Measurements from ENCODE around the gene GNG14.
"Not testable (repeated sequence)": the region's sequence is repeated elsewhere in the genome, so short reads cannot be mapped to it uniquely, and the experiment has no call there.

Gene GNG14

GRCh38 chr19:12722566-12723380 lies 35.0 kb downstream of the GNG14 start:
- peak overlapping the region; percentile 92 for H3K27ac ChIP-seq

GRCh38 chr19:12723381-12723640 lies 35.5 kb downstream of the GNG14 start:
- peak overlapping the region; percentile 92 for H3K27ac ChIP-seq
- no peaks in the 10 kb centered on the region for H3K27me3 ChIP-seq (replicated peaks)
- peak overlapping the region; percentile 85 for H3K4me3 ChIP-seq (ENCODE audit: low read depth, low read length)
- peaks cover 14% of the 10 kb centered on the region for H3K36me3 ChIP-seq (replicated peaks)
- in situ Hi-C loops (cut with HindIII; ENCODE audit: low pct_ligation_motif_present, low sequenced_read_pairs) = no loop called here
- DNase-seq = no peak
- TF ChIP-seq CTCF (IDR thresholded peaks at IDR 0.05; ENCODE audit: low read depth, low read length, missing control alignments) = no peak

More at GRCh38 chr19:12722566-12723380, 35.0 kb downstream of the GNG14 start:
- H3K27me3 ChIP-seq (replicated peaks) = no peaks in the 10 kb centered on the region
- peak overlapping the region; percentile 85 for H3K4me3 ChIP-seq (ENCODE audit: low read depth, low read length)
- peaks cover 13% of the 10 kb centered on the region for H3K36me3 ChIP-seq (replicated peaks)
- peak; percentile 99 for DNase-seq
- in situ Hi-C loops (cut with HindIII; ENCODE audit: low pct_ligation_motif_present, low sequenced_read_pairs) = no loop called here
- TF ChIP-seq CTCF (IDR thresholded peaks at IDR 0.05; ENCODE audit: low read depth, low read length, missing control alignments) = no peak

- Histone ChIP-seq H3K36me3 (replicated peaks) (peaks cover 14% of the 10 kb centered on the region), H3K27ac (peak within 1 kb of the TSS; percentile 92), H3K4me3 (ENCODE audit: low read depth, low read length) (peak within 1 kb of the TSS; percentile 85), H3K27me3 (replicated peaks) (no peaks in the 10 kb centered on the region)
- peak; percentile 52 for DNase-seq
- in situ Hi-C loops (cut with HindIII; ENCODE audit: low pct_ligation_motif_present, low sequenced_read_pairs) = no loop called here
- TF ChIP-seq CTCF (IDR thresholded peaks at IDR 0.05; ENCODE audit: low read depth, low read length, missing control alignments) = no peak
Observed at GRCh38 chr19:12723641-12724426, 36.0 kb downstream of the GNG14 start, which contains the start of gene TNPO2. Gene TNPO2, minus strand, starts transcription at chr19:12723932. Its CDS starts 2,955 bp downstream, at chr19:12720977.

DNA sequence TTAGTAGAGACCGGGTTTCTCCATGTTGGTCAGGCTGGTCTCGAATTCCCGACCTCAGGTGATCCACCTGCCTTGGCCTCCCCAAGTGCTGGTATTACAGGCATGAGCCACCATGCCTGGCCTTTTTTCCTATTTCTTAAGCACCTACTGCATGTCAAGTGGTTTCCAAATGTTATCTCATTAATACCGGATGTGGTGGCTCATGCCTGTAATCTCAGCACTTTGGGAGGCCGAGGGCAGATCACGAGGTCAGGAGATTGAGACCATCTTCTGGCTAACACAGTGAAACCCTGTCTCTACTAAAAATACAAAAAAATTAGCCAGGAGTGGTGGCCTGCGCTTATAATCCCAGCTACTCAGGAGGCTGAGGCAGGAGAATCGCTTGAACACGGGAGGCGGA lies 37.8 kb downstream of the GNG14 start:
- in situ Hi-C loops (cut with HindIII; ENCODE audit: low pct_ligation_motif_present, low sequenced_read_pairs); DNase-seq; H3K27ac ChIP-seq; H3K4me3 ChIP-seq (ENCODE audit: low read depth, low read length); H3K27me3 ChIP-seq (replicated peaks): not testable (repeated sequence)
- H3K36me3 ChIP-seq (replicated peaks) = peaks cover 27% of the 10 kb centered on the region

GRCh38 chr19:12726988-12727316 lies 39.2 kb downstream of the GNG14 start:
- no peak overlapping the region for H3K4me3 ChIP-seq (ENCODE audit: low read depth, low read length)
- in situ Hi-C loops (cut with HindIII; ENCODE audit: low pct_ligation_motif_present, low sequenced_read_pairs) = no loop called here

More at GRCh38 chr19:12726988-12727316, 39.2 kb downstream of the GNG14 start:
- no peak for TF ChIP-seq CTCF (IDR thresholded peaks at IDR 0.05; ENCODE audit: low read depth, low read length, missing control alignments)
- DNase-seq = no peak
- no peaks in the 10 kb centered on the region for H3K27me3 ChIP-seq (replicated peaks)
- peaks cover 37% of the 10 kb centered on the region for H3K36me3 ChIP-seq (replicated peaks)
- no peak overlapping the region for H3K27ac ChIP-seq
